H9 (cell line): ENCODE data around the gene SMARCA1. TPM values are rescaled to one million over a fixed set of nuclear protein-coding genes. Genes with fewer than 3 reads are reported as not detected.

Source experiments
- DNase-seq: peaks from one replicate; pipeline ENCODE4 v3.0.0-alpha.2; 2017
- H2AFZ ChIP-seq: one replicate; pipeline ENCODE4 v1.6.1; 2013; ENCODE audit warnings: mild to moderate bottlenecking, low read length, control low read depth, moderate library complexity
- H2AK5ac ChIP-seq: 2 replicates; pipeline ENCODE4 v1.6.1; 2013; ENCODE audit warnings: low read length, control low read depth, mixed read lengths; ENCODE audit not compliant: insufficient read length
- H2BK120ac ChIP-seq: one replicate; pipeline ENCODE4 v1.6.1; 2013; ENCODE audit warnings: low read depth, mild to moderate bottlenecking, low read length, control low read depth, inconsistent platforms; ENCODE audit not compliant: poor library complexity, severe bottlenecking
- H2BK12ac ChIP-seq: 2 replicates; pipeline ENCODE4 v1.6.1; 2013; ENCODE audit warnings: low read length, control low read depth, mixed read lengths, low read depth; ENCODE audit not compliant: insufficient read length
- H2BK15ac ChIP-seq: 2 replicates; pipeline ENCODE4 v1.6.1; 2013; ENCODE audit warnings: low read depth, low read length, control low read depth
- H2BK20ac ChIP-seq: one replicate; pipeline ENCODE4 v1.6.1; 2013; ENCODE audit warnings: low read depth, mild to moderate bottlenecking, low read length, control low read depth, inconsistent platforms; ENCODE audit not compliant: poor library complexity, severe bottlenecking
- H2BK5ac ChIP-seq: 2 replicates; pipeline ENCODE4 v1.6.1; 2013; ENCODE audit warnings: low read length, control low read depth, mixed read lengths; ENCODE audit not compliant: insufficient read length
- H3K14ac ChIP-seq: 2 replicates; pipeline ENCODE4 v1.6.1; 2013; ENCODE audit warnings: low read length, control low read depth; ENCODE audit not compliant: insufficient read depth
- H3K18ac ChIP-seq: 2 replicates; pipeline ENCODE4 v1.6.1; 2013; ENCODE audit warnings: low read depth, mild to moderate bottlenecking, mixed read lengths, low read length, control low read depth; ENCODE audit not compliant: insufficient read length
- H3K23ac ChIP-seq: 2 replicates; pipeline ENCODE4 v1.6.1; 2013; ENCODE audit warnings: low read length, control low read depth, mixed read lengths, low read depth; ENCODE audit not compliant: insufficient read length
- H3K23me2 ChIP-seq: 2 replicates; pipeline ENCODE4 v1.6.1; 2013; ENCODE audit warnings: low read depth, mild to moderate bottlenecking, mixed read lengths, low read length, control low read depth; ENCODE audit not compliant: insufficient read length, poor library complexity, severe bottlenecking
- H3K27ac ChIP-seq: 2 replicates; pipeline ENCODE4 v1.5.1; 2013; ENCODE audit warnings: low read length, control low read depth, mixed read lengths, low read depth; ENCODE audit not compliant: insufficient read length
- H3K27me3 ChIP-seq: 2 replicates; pipeline ENCODE4 v1.6.1; 2013; ENCODE audit warnings: low read length, control low read depth, inconsistent platforms; ENCODE audit not compliant: insufficient read depth
- H3K4ac ChIP-seq: 2 replicates; pipeline ENCODE4 v1.6.1; 2013; ENCODE audit warnings: low read depth, mild to moderate bottlenecking, control low read depth, inconsistent platforms, low read length, moderate library complexity
- H3K4me1 ChIP-seq: 2 replicates; pipeline ENCODE4 v1.6.1; 2013; ENCODE audit warnings: low read length, control low read depth, inconsistent platforms; ENCODE audit not compliant: insufficient read depth
- H3K4me2 ChIP-seq: 2 replicates; pipeline ENCODE4 v1.6.1; 2013; ENCODE audit warnings: low read length, control low read depth, mixed read lengths; ENCODE audit not compliant: insufficient read length, insufficient read depth
- H3K56ac ChIP-seq: 2 replicates; pipeline ENCODE4 v1.6.1; 2013; ENCODE audit warnings: low read depth, mild to moderate bottlenecking, mixed read lengths, low read length, control low read depth; ENCODE audit not compliant: insufficient read length
- H3K79me1 ChIP-seq: 2 replicates; pipeline ENCODE4 v1.6.1; 2013; ENCODE audit warnings: low read depth, mild to moderate bottlenecking, moderate library complexity, low read length, control low read depth, inconsistent platforms; ENCODE audit not compliant: insufficient read depth, poor library complexity, severe bottlenecking
- H3K79me2 ChIP-seq: 2 replicates; pipeline ENCODE4 v1.6.1; 2013; ENCODE audit warnings: low read length, control low read depth, inconsistent platforms; ENCODE audit not compliant: insufficient read depth
- H3K9ac ChIP-seq: 2 replicates; pipeline ENCODE4 v1.6.1; 2013; ENCODE audit warnings: low read length, control low read depth, mixed read lengths; ENCODE audit not compliant: insufficient read length; ENCODE audit errors: extremely low read depth
- H3K9me3 ChIP-seq: one replicate; pipeline ENCODE4 v1.6.1; 2013; ENCODE audit warnings: low read depth, low read length, inconsistent platforms; ENCODE audit not compliant: control insufficient read depth
- H3T11ph ChIP-seq: one replicate; pipeline ENCODE4 v1.6.1; 2013; ENCODE audit warnings: mild to moderate bottlenecking, low read length, control low read depth, inconsistent platforms
- H4K20me1 ChIP-seq: one replicate; pipeline ENCODE4 v1.6.1; 2013; ENCODE audit not compliant: control insufficient read depth, insufficient read length, insufficient read depth
- H4K5ac ChIP-seq: 2 replicates; pipeline ENCODE4 v1.6.1; 2013; ENCODE audit warnings: low read depth, mild to moderate bottlenecking, mixed read lengths, low read length, control low read depth; ENCODE audit not compliant: insufficient read length
- H4K8ac ChIP-seq: replicated peaks from 2 replicates; pipeline ENCODE4 v1.6.1; 2013; ENCODE audit warnings: low read length, control low read depth, mixed read lengths, low read depth; ENCODE audit not compliant: insufficient read length
- H4K91ac ChIP-seq: 2 replicates; pipeline ENCODE4 v1.6.1; 2013; ENCODE audit warnings: low read depth, mild to moderate bottlenecking, moderate library complexity, mixed read lengths, low read length, control low read depth; ENCODE audit not compliant: insufficient read length
- H3K27ac Mint-ChIP-seq, 3 experiments: 2 replicates in 2 of 3; 3 replicates in 1 of 3; pipeline ENCODE4 v1.8.0; 2020 to 2021; ENCODE audit warnings: mixed read lengths in 3 of 3, mild to moderate bottlenecking in 1 of 3, moderate library complexity in 1 of 3
- H3K27me3 Mint-ChIP-seq: 2 replicates; pipeline ENCODE4 v1.8.0; 2021; ENCODE audit warnings: low read depth, mild to moderate bottlenecking, moderate library complexity, mixed read lengths
- H3K36me3 Mint-ChIP-seq, 3 experiments: 2 replicates in 2 of 3; 3 replicates in 1 of 3; pipeline ENCODE4 v1.8.0; 2020 to 2021; ENCODE audit warnings: low read depth in 3 of 3, mixed read lengths in 3 of 3; ENCODE audit not compliant: insufficient read depth in 1 of 3
- H3K4me1 Mint-ChIP-seq, 2 experiments: 2 replicates each; pipeline ENCODE4 v1.8.0; 2020; ENCODE audit warnings: mixed read lengths in 2 of 2
- H3K4me3 Mint-ChIP-seq, 2 experiments: 2 replicates in 1 of 2; 3 replicates in 1 of 2; pipeline ENCODE4 v1.8.0; 2020 to 2021; ENCODE audit warnings: mild to moderate bottlenecking in 2 of 2, mixed read lengths in 2 of 2, moderate library complexity in 1 of 2
- H3K9me3 Mint-ChIP-seq, 2 experiments: 2 replicates in 1 of 2; 3 replicates in 1 of 2; pipeline ENCODE4 v1.8.0; 2020; ENCODE audit warnings: mild to moderate bottlenecking in 2 of 2, mixed read lengths in 2 of 2, moderate library complexity in 1 of 2
- CTCF ChIP-seq: fragments of 200-600 bp; sonication (generic); conservative IDR thresholded peaks from 3 replicates; pipeline ENCODE4 v1.8.0; 2021; ENCODE audit warnings: antibody characterized with exemption, mild to moderate bottlenecking
- WGBS: extraction: QIAGEN DNeasy Blood & Tissue Kit; methylation state at CpG from one replicate; pipeline ENCODE4 v1.1.7; 2013; ENCODE audit warnings: missing lambda C conversion rate, low lambda C conversion rate, mixed read lengths; ENCODE audit not compliant: insufficient read length; ENCODE audit errors: extremely low coverage; 5-methylcytosine and 5-hydroxymethylcytosine counted together
- total RNA-seq: library from RNA; stranded (reverse); gene quantifications from 2 replicates; pipeline ENCODE4 v1.2.1, GENCODE V29; 2021

Gene SMARCA1
- total RNA-seq, 1 experiment from 2014 or later, result 105 TPM

- Mint-ChIP-seq H3K27me3 (peaks cover 2% of the 10 kb centered on the region; the same call in 1 of the 2 replicates), H3K4me3 (peak within 1 kb of the TSS; percentile 79 to 85), H3K4me1 (peaks cover 13 to 14% of the 10 kb centered on the region in 2 experiments), H3K27ac (peak within 1 kb of the TSS in 2 of 3 experiments; percentile 53 to 75; a peak in 3 of 7 replicates), H3K9me3 (no peaks in the 10 kb centered on the region), H3K36me3 (peaks cover 1 to 4% (median 3%) of the 10 kb centered on the region in 3 experiments; a peak in 5 of 7 replicates)
- peak within 1 kb of the TSS; percentile 96 for H3K18ac ChIP-seq
- H3K9ac ChIP-seq, result peak within 1 kb of the TSS; percentile 80
- H3K9me3 ChIP-seq, result no peaks in the 10 kb centered on the region
- H3K4me1 ChIP-seq, result no peaks in the 10 kb centered on the region; the same call in 1 of the 2 replicates
- no peak within 1 kb of the TSS for H2BK120ac ChIP-seq
- H4K91ac ChIP-seq, result no peak within 1 kb of the TSS
- H2AFZ ChIP-seq, result no peak within 1 kb of the TSS
- no peak within 1 kb of the TSS for H2BK5ac ChIP-seq
- no peak within 1 kb of the TSS for H3T11ph ChIP-seq
- H2BK20ac ChIP-seq, result no peak within 1 kb of the TSS
- H3K79me2 ChIP-seq, result no peaks in the 10 kb centered on the region; the same call in 1 of the 2 replicates
- DNase-seq, result peak; percentile 76
- H3K79me1 ChIP-seq, result no peaks in the 10 kb centered on the region
- peak within 1 kb of the TSS; percentile 76 for H3K4me2 ChIP-seq
- H4K5ac ChIP-seq, result no peak within 1 kb of the TSS
- no CpG with 5 or more reads among the region's 60 CpGs for WGBS
- no peak within 1 kb of the TSS for H2AK5ac ChIP-seq
- peaks cover 5% of the 10 kb centered on the region for H3K23me2 ChIP-seq
- no peak within 1 kb of the TSS for H3K56ac ChIP-seq
- peak; percentile 83 for TF ChIP-seq CTCF
- H3K27me3 ChIP-seq, result no peaks in the 10 kb centered on the region
- no peak within 1 kb of the TSS for H3K23ac ChIP-seq
- H3K14ac ChIP-seq, result peak within 1 kb of the TSS; percentile 84
- H2BK15ac ChIP-seq, result no peak within 1 kb of the TSS
- peak within 1 kb of the TSS; percentile 82 for H2BK12ac ChIP-seq
- no peak within 1 kb of the TSS for H3K4ac ChIP-seq
- no peak within 1 kb of the TSS for H4K8ac ChIP-seq
- H4K20me1 ChIP-seq, result no peaks in the 10 kb centered on the region
- H3K27ac ChIP-seq, result no peak within 1 kb of the TSS
Observed at GRCh38 chrX:129540068-129540653, 16.9 kb upstream of the SMARCA1 start, which contains the start of gene OCRL. OCRL (plus strand) TSS chrX:129540259; CDS start chrX:129540440, 181 bp downstream.
